ENCODE results near the gene ZKSCAN3.

DNA sequence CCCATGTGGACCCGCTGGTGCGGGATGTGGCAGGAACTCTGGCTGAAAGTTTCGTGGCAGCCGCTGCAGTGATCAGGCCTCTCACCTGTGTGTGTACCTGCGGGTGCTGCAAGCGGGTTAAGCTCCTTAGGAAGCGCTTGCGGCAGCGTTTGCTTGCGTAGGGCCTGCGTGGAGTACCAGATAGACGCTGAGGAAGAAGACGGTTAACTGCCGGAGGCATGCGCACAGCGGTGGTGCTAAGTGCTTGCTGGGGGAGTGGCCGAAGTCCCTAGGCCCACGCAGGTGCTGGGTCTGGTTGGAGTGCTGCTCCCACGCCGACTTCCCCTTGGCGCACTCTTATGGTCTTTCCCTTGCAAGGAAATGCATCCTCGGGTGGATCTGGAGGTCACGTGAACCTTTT, 36.8 kb upstream of the ZKSCAN3 start:
- TF ChIP-seq EZH2 (IDR thresholded peaks at IDR 0.05; ENCODE audit: insufficient read depth, poor library complexity, severe bottlenecking) (no peak), EZH2phosphoT487 (IDR thresholded peaks at IDR 0.05; ENCODE audit: insufficient read depth, low read depth) (no peak)
